HepG2 (cell line): ENCODE measurements around the gene SYVN1. TPM values are rescaled to one million over a fixed set of nuclear protein-coding genes. Genes with fewer than 3 reads are reported as not detected.

Experiments
- microRNA-seq: library from miRNA; unstranded; fragments of <30 nt; microRNA quantifications from one replicate; pipeline ENCODE4, GENCODE V29; 2020
- polyA plus RNA-seq, 8 experiments: library from polyadenylated mRNA; depleted of rRNA in 3 of 8; stranded (reverse) in 7 of 8; unstranded in 1 of 8; fragments of >200 nt; fragmentation: Illumina TruSeq in 4 of 8; extraction: Trizol in 4 of 8; gene quantifications; 2 replicates each; pipeline versions ENCODE4 v1.2.1 to v1.2.3, GENCODE V29; 2011 to 2016; ENCODE audit warnings: low read depth in 4 of 8, missing spikeins in 1 of 8, mixed read lengths in 1 of 8; ENCODE audit not compliant: insufficient read depth in 1 of 8
- small RNA-seq, 3 experiments: library from RNA; depleted of rRNA; stranded (forward); fragments of <200 nt; gene quantifications; one replicate each; pipeline ENCODE3, GENCODE V24; 2012; ENCODE audit warnings: low read depth in 2 of 3, low replicate concordance in 1 of 3; ENCODE audit not compliant: insufficient read length in 3 of 3, insufficient read depth in 2 of 3
- total RNA-seq, 5 experiments: library from RNA; depleted of rRNA; stranded (reverse); fragments of >200 nt; fragmentation: Illumina TruSeq; extraction: Trizol; gene quantifications; 2 replicates each; pipeline ENCODE4 v1.2.3, GENCODE V29; 2016; ENCODE audit warnings: low read depth in 1 of 5

SYVN1 gene
- total and polyA plus RNA-seq, 2 of the 13 experiments (the other 11 are each of a cell fraction or from before 2014, with no cell fraction given) = 10.3 to 22.5 TPM

Small RNA genes lying within 50 kb of the gene (microRNA-seq; reads per million reads assigned to microRNA genes)
- 0.85 reads per million for gene MIR6751

Small RNA genes lying within 50 kb of the gene (small RNA-seq; reads per million reads assigned to genes)
- gene HIGD1AP10 (0 reads per million in 3 experiments), gene PDCL2P2 (0 reads per million in 3 experiments), gene RNU2-23P (0 to 22.2 (median 1.5) reads per million in 3 experiments)

Other genes with a start within 250 kb of the SYVN1 start
- gene ATG2A, start 217.3 kb downstream of the SYVN1 start, total RNA-seq (2016; rRNA removed; fragmentation: Illumina TruSeq; extraction: Trizol) = 6.5 and 6.7 TPM in 2 replicates
- 8.0 and 13.2 TPM in 2 replicates for gene ATG2A, start 217.3 kb downstream of the SYVN1 start, polyA plus RNA-seq (2011; rRNA removed)
- 1.6 and 2.3 TPM in 2 replicates for gene PPP2R5B, start 209.8 kb downstream of the SYVN1 start, total RNA-seq (2016; rRNA removed; fragmentation: Illumina TruSeq; extraction: Trizol)
- 8.3 and 12.6 TPM in 2 replicates for gene PPP2R5B, start 209.8 kb downstream of the SYVN1 start, polyA plus RNA-seq (2011; rRNA removed)
- 11.6 and 19.1 TPM in 2 replicates for gene GPHA2, start 198.6 kb downstream of the SYVN1 start, total RNA-seq (2016; rRNA removed; fragmentation: Illumina TruSeq; extraction: Trizol)
- gene GPHA2, start 198.6 kb downstream of the SYVN1 start, polyA plus RNA-seq (2011; rRNA removed) = 10.1 and 13.0 TPM in 2 replicates
- gene MAJIN, start 162.4 kb downstream of the SYVN1 start, total RNA-seq (2016; rRNA removed; fragmentation: Illumina TruSeq; extraction: Trizol) = not detected in 2 replicates
- gene MAJIN, start 162.4 kb downstream of the SYVN1 start, polyA plus RNA-seq (2011; rRNA removed) = not detected in 2 replicates
- 3.9 and 4.2 TPM in 2 replicates for gene BATF2, start 137.5 kb downstream of the SYVN1 start, total RNA-seq (2016; rRNA removed; fragmentation: Illumina TruSeq; extraction: Trizol)
- 2.8 and 3.1 TPM in 2 replicates for gene BATF2, start 137.5 kb downstream of the SYVN1 start, polyA plus RNA-seq (2011; rRNA removed)
- gene ARL2, start 120.4 kb downstream of the SYVN1 start, total RNA-seq (2016; rRNA removed; fragmentation: Illumina TruSeq; extraction: Trizol) = 84.4 and 93.9 TPM in 2 replicates
- gene ARL2, start 120.4 kb downstream of the SYVN1 start, polyA plus RNA-seq (2011; rRNA removed) = 82.9 and 86.3 TPM in 2 replicates
- gene SNX15, start 107.1 kb downstream of the SYVN1 start, total RNA-seq (2016; rRNA removed; fragmentation: Illumina TruSeq; extraction: Trizol) = 20.7 and 22.6 TPM in 2 replicates
- 19.1 and 21.2 TPM in 2 replicates for gene SNX15, start 107.1 kb downstream of the SYVN1 start, polyA plus RNA-seq (2011; rRNA removed)
- gene SAC3D1, start 93.3 kb downstream of the SYVN1 start, total RNA-seq (2016; rRNA removed; fragmentation: Illumina TruSeq; extraction: Trizol) = 33.2 and 36.3 TPM in 2 replicates
- gene SAC3D1, start 93.3 kb downstream of the SYVN1 start, polyA plus RNA-seq (2011; rRNA removed) = 7.4 and 8.9 TPM in 2 replicates
- 3.4 and 9.3 TPM in 2 replicates for gene NAALADL1, start 76.0 kb downstream of the SYVN1 start, total RNA-seq (2016; rRNA removed; fragmentation: Illumina TruSeq; extraction: Trizol)
- gene NAALADL1, start 76.0 kb downstream of the SYVN1 start, polyA plus RNA-seq (2011; rRNA removed) = 33.9 and 67.5 TPM in 2 replicates
- gene CDCA5, start 50.5 kb downstream of the SYVN1 start, total RNA-seq (2016; rRNA removed; fragmentation: Illumina TruSeq; extraction: Trizol) = 50.6 and 63.1 TPM in 2 replicates
- gene CDCA5, start 50.5 kb downstream of the SYVN1 start, polyA plus RNA-seq (2011; rRNA removed) = 9.8 and 13.5 TPM in 2 replicates
- gene ZFPL1, start 50.3 kb downstream of the SYVN1 start, total RNA-seq (2016; rRNA removed; fragmentation: Illumina TruSeq; extraction: Trizol) = 27.6 and 32.2 TPM in 2 replicates
- 49.7 and 56.0 TPM in 2 replicates for gene ZFPL1, start 50.3 kb downstream of the SYVN1 start, polyA plus RNA-seq (2011; rRNA removed)
- gene VPS51, start 38.3 kb downstream of the SYVN1 start, total RNA-seq (2016; rRNA removed; fragmentation: Illumina TruSeq; extraction: Trizol) = 57.4 and 76.3 TPM in 2 replicates
- 90.6 and 104 TPM in 2 replicates for gene VPS51, start 38.3 kb downstream of the SYVN1 start, polyA plus RNA-seq (2011; rRNA removed)
- gene TM7SF2, start 22.6 kb downstream of the SYVN1 start, total RNA-seq (2016; rRNA removed; fragmentation: Illumina TruSeq; extraction: Trizol) = 28.8 and 66.9 TPM in 2 replicates
- 56.0 and 75.6 TPM in 2 replicates for gene TM7SF2, start 22.6 kb downstream of the SYVN1 start, polyA plus RNA-seq (2011; rRNA removed)
- gene ZNHIT2, start 16.8 kb downstream of the SYVN1 start, total RNA-seq (2016; rRNA removed; fragmentation: Illumina TruSeq; extraction: Trizol) = 5.7 and 6.5 TPM in 2 replicates
- 1.1 TPM in 2 replicates for gene ZNHIT2, start 16.8 kb downstream of the SYVN1 start, polyA plus RNA-seq (2011; rRNA removed)
- 869 and 1,024 TPM in 2 replicates for gene FAU, start 12.4 kb downstream of the SYVN1 start, total RNA-seq (2016; rRNA removed; fragmentation: Illumina TruSeq; extraction: Trizol)
- 374 and 392 TPM in 2 replicates for gene FAU, start 12.4 kb downstream of the SYVN1 start, polyA plus RNA-seq (2011; rRNA removed)
- gene MRPL49, start 12.2 kb downstream of the SYVN1 start, total RNA-seq (2016; rRNA removed; fragmentation: Illumina TruSeq; extraction: Trizol) = 53.3 and 63.2 TPM in 2 replicates
- 39.2 and 41.4 TPM in 2 replicates for gene MRPL49, start 12.2 kb downstream of the SYVN1 start, polyA plus RNA-seq (2011; rRNA removed)
- gene SPDYC, start 35.7 kb upstream of the SYVN1 start, total RNA-seq (2016; rRNA removed; fragmentation: Illumina TruSeq; extraction: Trizol) = 0.15 TPM in 1 of 2 replicates, not detected in the other
- gene SPDYC, start 35.7 kb upstream of the SYVN1 start, polyA plus RNA-seq (2011; rRNA removed) = 0.26 and 0.33 TPM in 2 replicates
- gene CAPN1, start 47.4 kb upstream of the SYVN1 start, total RNA-seq (2016; rRNA removed; fragmentation: Illumina TruSeq; extraction: Trizol) = 51.2 and 57.3 TPM in 2 replicates
- gene CAPN1, start 47.4 kb upstream of the SYVN1 start, polyA plus RNA-seq (2011; rRNA removed) = 82.6 and 92.6 TPM in 2 replicates
- gene POLA2, start 127.4 kb upstream of the SYVN1 start, total RNA-seq (2016; rRNA removed; fragmentation: Illumina TruSeq; extraction: Trizol) = 10.7 and 15.6 TPM in 2 replicates
- gene POLA2, start 127.4 kb upstream of the SYVN1 start, polyA plus RNA-seq (2011; rRNA removed) = 9.1 and 9.7 TPM in 2 replicates
- gene CDC42EP2, start 180.3 kb upstream of the SYVN1 start, total RNA-seq (2016; rRNA removed; fragmentation: Illumina TruSeq; extraction: Trizol) = 2.5 and 7.1 TPM in 2 replicates
- gene CDC42EP2, start 180.3 kb upstream of the SYVN1 start, polyA plus RNA-seq (2011; rRNA removed) = 2.3 and 4.2 TPM in 2 replicates
- 30.4 and 31.0 TPM in 2 replicates for gene DPF2, start 199.3 kb upstream of the SYVN1 start, total RNA-seq (2016; rRNA removed; fragmentation: Illumina TruSeq; extraction: Trizol)
- gene DPF2, start 199.3 kb upstream of the SYVN1 start, polyA plus RNA-seq (2011; rRNA removed) = 20.4 and 21.0 TPM in 2 replicates
- 4.0 and 4.9 TPM in 2 replicates for gene TIGD3, start 220.2 kb upstream of the SYVN1 start, total RNA-seq (2016; rRNA removed; fragmentation: Illumina TruSeq; extraction: Trizol)
- gene TIGD3, start 220.2 kb upstream of the SYVN1 start, polyA plus RNA-seq (2011; rRNA removed) = 0.49 and 1.0 TPM in 2 replicates
- 2.1 and 3.4 TPM in 2 replicates for gene SLC25A45, start 248.1 kb upstream of the SYVN1 start, total RNA-seq (2016; rRNA removed; fragmentation: Illumina TruSeq; extraction: Trizol)
- 1.2 and 1.9 TPM in 2 replicates for gene SLC25A45, start 248.1 kb upstream of the SYVN1 start, polyA plus RNA-seq (2011; rRNA removed)